NOMO-1 (cell line): Measurements from ENCODE around the gene AICDA.
"Not testable (repeated sequence)": the region's sequence is repeated elsewhere in the genome, so short reads cannot be mapped to it uniquely, and the experiment has no call there.

Experiments
- DNase-seq, 2 experiments: peaks; one replicate each; lab custom pipeline; 2025; ENCODE audit not compliant: unreplicated experiment in 2 of 2; lab: John Stamatoyannopoulos, UW

Gene AICDA

GRCh38 chr12:8615206-8615605 is 2.5 kb upstream of the AICDA start:
- DNase-seq: no peak

GRCh38 chr12:8613881-8614280 is 1.2 kb upstream of the AICDA start:
- not testable (repeated sequence) for DNase-seq

GRCh38 chr12:8609061-8609570 is 3.5 kb downstream of the AICDA start:
- DNase-seq: peak; percentile 26 to 34

DNA sequence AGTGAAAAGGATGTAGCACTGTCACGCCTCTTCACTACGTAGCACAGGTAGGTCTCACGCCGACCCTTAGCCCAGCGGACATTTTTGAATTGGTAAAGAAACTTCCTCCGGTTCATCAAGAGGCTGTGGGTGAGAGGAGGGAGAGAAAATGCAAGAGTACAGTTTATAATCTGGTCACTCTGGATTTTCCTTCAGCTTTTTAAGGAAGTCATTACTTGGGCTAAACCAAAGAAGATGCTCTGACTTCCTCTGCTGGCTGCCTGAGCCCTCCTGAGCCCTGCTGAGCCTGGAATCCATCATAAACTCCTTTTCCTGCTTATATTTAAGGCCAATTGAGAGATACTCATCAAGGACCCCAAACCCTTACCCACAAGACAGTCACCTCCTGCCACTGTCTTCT is 5.8 kb downstream of the AICDA start:
- peak in 1 of 2 experiments; percentile 2 for DNase-seq

DNA sequence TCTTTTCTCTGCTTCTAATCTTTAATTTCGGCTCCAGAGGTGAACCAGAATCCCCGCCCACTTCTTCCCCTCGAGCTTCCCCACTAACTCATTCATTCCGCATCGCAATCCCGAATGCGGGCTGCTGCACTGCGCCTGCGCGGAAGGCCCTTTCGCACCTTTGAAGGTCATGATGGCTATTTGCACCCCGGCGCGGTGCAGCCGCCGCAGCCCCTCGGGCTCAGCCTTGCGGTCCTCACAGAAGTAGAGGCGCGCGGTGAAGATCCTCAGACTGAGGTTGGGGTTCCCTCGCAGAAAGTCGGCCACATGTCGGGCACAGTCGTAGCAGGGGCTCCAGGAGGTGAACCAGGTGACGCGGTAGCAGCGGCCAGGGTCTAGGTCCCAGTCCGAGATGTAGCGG is 7.6 kb downstream of the AICDA start:
- DNase-seq: no peak

GRCh38 chr12:8603856-8604255 is 8.8 kb downstream of the AICDA start:
- no peak for DNase-seq

GRCh38 chr12:8603286-8603685 is 9.4 kb downstream of the AICDA start:
- peak in 1 of 2 experiments; percentile 30 for DNase-seq

GRCh38 chr12:8596561-8596960 is 16.1 kb downstream of the AICDA start:
- no peak for DNase-seq

DNA sequence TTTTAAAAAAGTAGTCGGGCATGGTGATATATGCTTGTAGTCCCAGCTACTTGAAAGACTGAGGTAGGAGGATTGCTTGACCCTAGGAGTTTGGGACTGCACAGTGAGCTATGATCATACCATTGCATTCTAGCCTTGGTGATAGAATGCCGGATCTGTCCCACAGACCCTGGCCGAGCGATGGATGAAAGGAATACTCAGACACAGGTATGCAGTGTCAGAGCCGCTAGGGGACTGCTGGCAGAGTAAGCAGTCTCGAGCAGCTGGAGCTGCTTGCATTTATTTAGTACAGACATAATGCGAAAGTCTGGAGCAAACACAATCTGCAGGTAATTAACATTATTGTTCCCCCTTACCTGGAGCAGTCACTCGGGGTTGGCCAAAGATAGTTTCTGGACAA is 18.6 kb downstream of the AICDA start:
- DNase-seq: no peak

DNA sequence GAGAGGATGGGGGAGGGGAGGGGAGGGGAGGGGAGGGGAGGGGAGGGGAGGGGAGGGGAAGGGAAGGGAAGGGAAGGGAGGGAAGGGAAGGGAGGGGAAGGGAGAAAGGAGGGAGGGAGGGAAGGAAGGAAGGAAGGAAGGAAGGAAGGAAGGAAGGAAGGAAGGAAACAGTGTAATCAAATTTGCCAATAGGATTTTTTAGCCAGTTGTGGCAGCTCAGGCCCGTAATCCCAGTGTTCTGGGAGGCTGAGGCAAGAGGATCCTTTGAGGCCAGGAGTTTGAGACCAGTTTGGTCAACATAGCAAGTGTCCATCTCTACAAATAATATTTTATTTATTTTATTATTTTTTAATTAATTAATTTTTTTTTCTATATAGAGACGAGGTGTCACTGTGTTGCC is 19.4 kb downstream of the AICDA start:
- DNase-seq: no peak

GRCh38 chr12:8590842-8591545 is 21.7 kb downstream of the AICDA start:
- DNase-seq: peak; percentile 89 to 90

- DNase-seq: no peak
Observed at GRCh38 chr12:8589679-8590078, 23.0 kb downstream of the AICDA start.

DNA sequence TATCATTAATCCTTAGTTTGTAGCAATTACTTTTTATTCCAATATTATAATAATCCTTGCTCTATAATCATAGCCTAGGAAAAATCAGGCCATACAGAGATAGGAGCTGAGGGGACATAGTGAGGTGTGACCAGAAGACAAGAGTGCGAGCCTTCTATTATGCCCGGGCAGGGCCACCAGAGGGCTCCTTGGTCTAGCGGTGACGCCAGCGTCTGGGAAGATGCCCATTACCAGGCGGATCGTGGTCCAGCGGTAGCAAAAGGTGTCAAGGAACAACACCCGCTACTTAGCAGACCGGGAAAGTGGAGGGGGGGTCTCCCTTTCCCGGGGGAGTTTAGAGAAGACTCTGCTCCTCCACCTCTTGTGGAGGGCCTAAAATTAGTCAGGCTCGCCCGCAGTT is 28.2 kb downstream of the AICDA start:
- not testable (repeated sequence) for DNase-seq

DNA sequence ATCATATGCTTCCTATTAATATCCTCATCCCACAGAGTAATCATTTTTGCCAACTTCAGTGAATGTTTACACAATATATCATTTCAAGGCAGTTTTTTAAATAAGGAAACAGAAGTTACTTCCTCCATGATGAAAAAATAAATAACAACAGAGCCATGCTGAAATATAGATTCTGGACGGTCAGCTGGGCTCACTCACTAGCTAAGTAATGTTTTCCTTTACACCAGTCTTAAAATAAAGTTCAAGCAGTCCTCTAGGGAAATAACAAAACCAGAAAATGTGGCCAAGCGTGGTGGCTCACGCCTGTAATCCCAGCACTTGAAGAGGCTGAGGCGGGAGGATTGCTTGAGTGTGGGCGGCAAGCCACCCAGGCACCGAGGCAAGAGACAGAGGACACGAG is 28.7 kb downstream of the AICDA start:
- no peak for DNase-seq

DNA sequence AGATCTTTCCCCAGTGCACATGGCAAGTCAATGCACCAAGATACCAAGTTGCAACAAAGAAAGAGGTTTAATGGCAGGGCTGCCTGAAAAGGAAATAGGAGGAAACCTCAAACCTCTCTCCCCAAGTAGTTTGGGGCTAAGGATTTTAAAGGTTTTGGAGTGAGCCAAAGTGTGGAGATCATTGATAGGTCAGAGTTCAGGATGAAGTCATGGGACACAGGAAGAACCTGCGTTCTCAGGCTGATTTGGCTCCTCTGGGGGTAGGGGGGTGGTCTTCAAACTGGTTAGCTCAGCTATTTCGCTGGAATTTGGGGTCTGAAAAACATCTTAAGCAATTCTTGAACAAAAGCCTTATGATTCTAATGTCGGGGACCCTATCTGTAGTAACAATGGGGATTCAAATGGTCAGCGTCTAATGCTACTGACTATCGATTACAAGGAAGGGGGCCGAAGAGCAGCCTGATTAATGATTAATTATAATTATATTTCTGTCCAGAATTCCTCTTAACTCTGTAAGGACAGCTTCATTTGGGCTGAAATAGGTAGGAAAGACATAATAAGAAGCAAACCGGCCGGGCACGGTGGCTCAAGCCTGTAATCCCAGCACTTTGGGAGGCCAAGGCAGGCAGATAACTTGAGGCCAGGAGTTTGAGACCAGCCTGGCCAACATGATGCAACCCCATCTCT is 31.4 kb downstream of the AICDA start:
- DNase-seq: no peak

- DNase-seq: no peak
Observed at GRCh38 chr12:8577879-8578278, 34.8 kb downstream of the AICDA start.

- DNase-seq: peak; percentile 36 to 64
Observed at GRCh38 chr12:8572507-8572906, 40.2 kb downstream of the AICDA start.

- DNase-seq: no peak
Observed at GRCh38 chr12:8566525-8566924, 46.1 kb downstream of the AICDA start.

DNA sequence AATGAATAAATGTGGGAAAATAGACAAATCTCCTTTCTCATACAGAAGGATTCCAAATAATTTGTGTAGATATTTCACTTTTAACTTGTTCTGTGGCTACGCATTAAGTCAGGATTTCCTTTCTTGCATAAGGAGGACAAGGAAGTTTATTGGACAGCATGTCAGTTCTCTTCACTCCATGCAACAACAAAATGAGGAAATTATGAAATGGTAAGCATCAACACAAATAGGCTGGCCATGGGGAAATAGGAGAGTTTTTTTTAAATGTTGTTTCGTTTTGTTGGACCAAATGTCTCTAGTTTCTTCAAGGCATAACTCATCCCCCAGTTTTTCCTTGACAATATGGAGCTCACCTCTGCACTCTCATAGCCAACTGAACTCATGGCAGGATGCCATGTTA is 46.6 kb downstream of the AICDA start:
- DNase-seq: peak; percentile 6 to 24

- no peak for DNase-seq
Observed at GRCh38 chr12:8564656-8565055, 48.0 kb downstream of the AICDA start.

DNA sequence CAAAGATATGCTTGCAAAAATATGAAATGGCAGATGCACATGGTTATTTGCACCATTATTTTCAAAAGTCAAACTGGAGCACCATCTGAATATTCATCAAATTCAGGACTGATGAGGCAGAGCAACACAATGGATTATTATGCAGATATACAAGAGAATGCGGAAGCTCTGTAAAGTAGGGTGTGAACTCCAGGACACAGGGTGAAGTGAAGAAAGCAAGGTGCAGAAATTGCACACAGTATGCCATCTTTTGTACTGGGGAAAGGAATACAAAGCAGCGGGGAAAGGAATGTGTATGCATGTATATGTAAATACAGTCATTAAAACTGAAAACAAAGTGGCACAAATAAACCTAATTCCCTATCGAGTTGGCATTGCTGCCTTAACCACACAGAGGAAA is 49.3 kb downstream of the AICDA start:
- DNase-seq: no peak

DNA sequence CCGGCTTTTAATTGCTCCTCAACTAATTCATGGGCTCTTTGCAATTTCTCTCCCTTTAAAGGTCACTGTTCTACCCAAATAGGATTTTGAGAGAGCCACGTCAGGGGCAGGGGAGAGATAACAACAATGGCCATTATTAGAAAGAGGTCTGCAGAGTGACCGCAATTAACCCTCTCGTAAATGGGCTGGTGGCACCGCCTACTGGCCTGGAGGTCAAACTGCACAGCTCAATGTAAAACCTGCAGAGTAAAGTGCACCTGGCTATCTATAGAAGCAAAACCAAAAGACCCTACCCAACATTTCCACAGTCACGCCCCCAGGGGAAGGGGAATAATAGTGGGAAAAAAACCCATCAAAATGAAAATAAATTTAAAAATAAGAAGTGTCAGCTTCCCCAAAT is 50.3 kb downstream of the AICDA start:
- DNase-seq: no peak
